NCI-H187 (cell line): ENCODE data around the gene SMAD5.
A peak's percentile ranks its signal among the peaks of the same experiment; 100 is the strongest.

Experiments used
- DNase-seq, 2 experiments: peaks; one replicate each; lab custom pipeline; 2025; lab: John Stamatoyannopoulos, UW

Gene SMAD5

GRCh38 chr5:136132557-136133221, at the start of gene SMAD5:
Gene SMAD5, plus strand, starts transcription at chr5:136132845. Its CDS starts 20,916 bp downstream, at chr5:136153761.
- peak; percentile 77 to 90 for DNase-seq

GRCh38 chr5:136084698-136085097, 47.9 kb upstream of the SMAD5 start:
- no peak for DNase-seq

- DNase-seq, result no peak
These were observed 45.7 kb upstream of the SMAD5 start for GRCh38 chr5:136086783-136087566.

GRCh38 chr5:136087961-136088871, 44.4 kb upstream of the SMAD5 start:
- no peak for DNase-seq

GRCh38 chr5:136089791-136090190, 42.9 kb upstream of the SMAD5 start:
- DNase-seq, result no peak

- no peak for DNase-seq
These were observed 42.3 kb upstream of the SMAD5 start for GRCh38 chr5:136090319-136090718.

GRCh38 chr5:136094189-136094912, 38.3 kb upstream of the SMAD5 start:
- no peak for DNase-seq

GRCh38 chr5:136094913-136095641, 37.6 kb upstream of the SMAD5 start:
- no peak for DNase-seq

GRCh38 chr5:136098176-136098575, 34.5 kb upstream of the SMAD5 start:
- no peak for DNase-seq

- no peak for DNase-seq
These were observed 32.8 kb upstream of the SMAD5 start for GRCh38 chr5:136099870-136100269.

- DNase-seq, result no peak
These were observed 30.8 kb upstream of the SMAD5 start for GRCh38 chr5:136101884-136102283.

GRCh38 chr5:136103118-136103517, 29.5 kb upstream of the SMAD5 start:
- DNase-seq, result no peak

- DNase-seq, result no peak
These were observed 28.2 kb upstream of the SMAD5 start for GRCh38 chr5:136104306-136104965.

- no peak for DNase-seq
These were observed 26.2 kb upstream of the SMAD5 start for GRCh38 chr5:136106351-136107031.

- no peak for DNase-seq
These were observed 24.4 kb upstream of the SMAD5 start for GRCh38 chr5:136108180-136108611.

GRCh38 chr5:136108766-136109165, 23.9 kb upstream of the SMAD5 start:
- no peak for DNase-seq

- no peak for DNase-seq
These were observed 23.1 kb upstream of the SMAD5 start for GRCh38 chr5:136109453-136110135.

GRCh38 chr5:136113606-136114005, 19.0 kb upstream of the SMAD5 start:
- no peak for DNase-seq

- no peak for DNase-seq
These were observed 18.1 kb upstream of the SMAD5 start for GRCh38 chr5:136114414-136115125.
